Astrocyte of the cerebellum (primary cell): ENCODE data around the gene PIK3R2.

ENCODE experiments used
- DNase-seq: peaks from one replicate; pipeline ENCODE4 v3.0.0-alpha.2; 2011; ENCODE audit warnings: low read depth
- H3K4me3 ChIP-seq: 2 replicates; pipeline ENCODE4 v1.5.1; 2011; ENCODE audit warnings: mild to moderate bottlenecking, low read depth, low read length, moderate library complexity
- in situ Hi-C: cut with HindIII; loops from 2 replicates; pipeline ENCODE4 v1.10.0; 2017; ENCODE audit warnings: low sequenced_read_pairs
- TF ChIP-seq, protein P1 (sequence below): IDR thresholded peaks from 2 replicates; pipeline ENCODE4 v1.5.1; 2012; ENCODE audit warnings: low read length, low read depth, moderate library complexity, mild to moderate bottlenecking; ENCODE audit errors: missing control alignments

The PIK3R2 gene

DNA sequence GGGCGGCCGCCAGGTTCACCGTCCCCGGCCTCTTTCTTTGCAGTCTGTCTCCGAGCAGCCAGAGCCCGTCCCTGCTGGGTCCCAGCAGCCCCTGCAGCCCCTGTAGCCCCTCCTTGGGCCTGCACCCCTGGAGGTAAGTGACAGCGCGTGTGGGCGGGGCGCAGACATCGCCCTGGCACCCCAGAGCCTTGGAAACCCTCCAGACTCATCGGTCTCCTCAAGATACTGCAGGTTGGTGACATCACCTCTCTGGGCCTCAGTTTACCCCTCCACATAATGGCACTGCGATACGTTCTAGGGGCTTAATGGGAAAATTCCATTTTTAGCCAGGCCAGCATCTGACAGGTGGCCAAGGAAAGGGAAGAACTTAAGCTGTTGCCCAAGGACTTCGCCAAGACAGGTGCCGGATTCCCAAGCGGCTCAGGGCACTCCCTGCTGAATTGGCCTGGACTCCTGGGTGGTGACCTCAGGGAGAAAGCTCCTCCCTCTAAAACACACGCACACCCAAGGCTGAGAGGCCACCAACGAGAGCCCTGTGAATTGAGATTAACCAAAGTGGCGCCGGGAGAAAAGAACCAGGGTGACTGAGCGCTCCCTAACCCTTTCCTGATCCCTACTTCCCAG lies 42.2 kb upstream of the PIK3R2 start:
- no peak for DNase-seq
- in situ Hi-C loops: no loop called here
- TF ChIP-seq, protein P1, sequence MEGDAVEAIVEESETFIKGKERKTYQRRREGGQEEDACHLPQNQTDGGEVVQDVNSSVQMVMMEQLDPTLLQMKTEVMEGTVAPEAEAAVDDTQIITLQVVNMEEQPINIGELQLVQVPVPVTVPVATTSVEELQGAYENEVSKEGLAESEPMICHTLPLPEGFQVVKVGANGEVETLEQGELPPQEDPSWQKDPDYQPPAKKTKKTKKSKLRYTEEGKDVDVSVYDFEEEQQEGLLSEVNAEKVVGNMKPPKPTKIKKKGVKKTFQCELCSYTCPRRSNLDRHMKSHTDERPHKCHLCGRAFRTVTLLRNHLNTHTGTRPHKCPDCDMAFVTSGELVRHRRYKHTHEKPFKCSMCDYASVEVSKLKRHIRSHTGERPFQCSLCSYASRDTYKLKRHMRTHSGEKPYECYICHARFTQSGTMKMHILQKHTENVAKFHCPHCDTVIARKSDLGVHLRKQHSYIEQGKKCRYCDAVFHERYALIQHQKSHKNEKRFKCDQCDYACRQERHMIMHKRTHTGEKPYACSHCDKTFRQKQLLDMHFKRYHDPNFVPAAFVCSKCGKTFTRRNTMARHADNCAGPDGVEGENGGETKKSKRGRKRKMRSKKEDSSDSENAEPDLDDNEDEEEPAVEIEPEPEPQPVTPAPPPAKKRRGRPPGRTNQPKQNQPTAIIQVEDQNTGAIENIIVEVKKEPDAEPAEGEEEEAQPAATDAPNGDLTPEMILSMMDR: no peak
- peak overlapping the region; percentile 57 for H3K4me3 ChIP-seq

DNA sequence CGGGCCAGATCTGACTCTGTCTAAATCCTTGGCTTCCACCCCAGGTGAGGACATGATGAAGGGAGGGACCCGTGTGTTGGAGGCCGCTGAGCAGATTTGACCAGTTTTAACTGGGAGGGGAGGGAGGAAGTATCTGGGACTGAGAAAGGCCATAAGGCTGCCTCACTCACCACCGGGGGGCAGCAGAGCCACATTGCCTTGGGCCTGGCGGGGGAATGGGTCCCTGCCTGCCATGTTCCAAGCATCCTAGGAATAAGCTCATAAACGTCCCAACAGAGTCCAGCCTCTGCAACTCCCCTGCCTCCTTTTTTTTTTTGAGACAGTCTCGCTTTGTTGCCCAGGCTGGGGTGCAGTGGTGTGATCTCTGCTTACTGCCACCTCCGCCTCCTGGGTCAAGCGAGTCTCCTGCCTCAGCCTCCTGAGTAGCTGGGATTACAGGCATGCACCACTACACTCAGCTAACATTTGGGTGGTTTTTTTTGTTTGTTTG lies 39.9 kb upstream of the PIK3R2 start:
- in situ Hi-C loops: no loop called here
- H3K4me3 ChIP-seq: no peak overlapping the region
- DNase-seq: peak; percentile 59
- TF ChIP-seq, protein P1: peak; percentile 97

DNA sequence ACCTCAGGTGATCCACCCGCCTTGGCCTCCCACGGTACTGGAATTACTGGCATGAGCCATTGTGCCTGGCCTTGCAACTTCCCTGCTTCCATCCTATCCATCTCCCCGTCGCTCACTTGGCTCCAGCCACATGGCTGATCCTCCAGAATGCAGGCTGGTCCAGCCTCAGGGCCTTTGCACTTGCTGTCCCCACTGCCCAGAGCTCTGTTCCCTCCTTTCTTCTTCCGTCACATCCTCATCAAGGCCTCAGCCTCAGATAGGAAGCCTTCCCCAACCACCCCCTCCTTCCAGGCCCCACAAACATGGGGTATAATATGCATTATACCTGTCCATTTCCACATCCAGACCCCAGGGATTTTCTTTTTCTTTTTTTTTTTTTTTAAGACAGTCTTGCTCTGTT lies 39.1 kb upstream of the PIK3R2 start:
- TF ChIP-seq, protein P1: no peak
- DNase-seq: no peak
- H3K4me3 ChIP-seq: no peak overlapping the region
- in situ Hi-C loops: no loop called here

DNA sequence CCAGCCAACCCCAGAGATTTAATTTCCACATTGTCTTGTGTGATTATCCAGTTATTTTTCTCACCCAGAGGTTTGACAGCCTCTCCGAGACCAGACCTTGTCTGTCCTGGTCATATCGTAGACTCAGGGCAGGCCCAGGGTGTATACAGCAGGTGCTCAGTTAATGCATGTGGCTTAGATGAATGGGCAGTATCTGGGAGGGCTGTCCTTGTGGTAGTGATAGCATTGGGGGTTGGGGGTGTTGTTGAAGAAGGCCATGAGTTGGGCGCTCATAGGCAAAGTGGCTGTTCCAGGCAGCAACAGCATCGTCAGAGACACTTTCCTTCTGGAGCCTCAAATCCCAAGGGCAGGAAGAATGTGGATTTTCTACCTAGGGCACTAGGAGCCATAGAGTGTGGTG lies 38.5 kb upstream of the PIK3R2 start:
- in situ Hi-C loops: no loop called here
- TF ChIP-seq, protein P1: no peak
- H3K4me3 ChIP-seq: no peak overlapping the region
- DNase-seq: no peak

DNA sequence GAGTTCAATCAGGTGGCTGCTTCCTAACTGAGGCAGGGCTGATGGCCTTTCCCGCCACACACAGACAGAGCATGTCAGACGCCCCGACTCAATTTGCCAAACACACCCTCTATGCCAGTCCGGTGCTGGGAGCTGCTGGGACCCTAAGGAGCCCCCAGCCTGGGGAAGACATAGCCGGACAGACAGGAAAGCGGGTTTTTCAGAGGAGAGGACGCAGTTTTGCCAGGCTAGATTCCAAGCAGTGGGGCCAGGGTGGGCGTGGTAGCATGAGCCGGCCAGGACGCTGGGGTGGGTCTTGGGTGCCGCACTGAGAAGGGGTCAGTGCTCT lies 35.6 kb upstream of the PIK3R2 start:
- in situ Hi-C loops: no loop called here
- TF ChIP-seq, protein P1: no peak

DNA sequence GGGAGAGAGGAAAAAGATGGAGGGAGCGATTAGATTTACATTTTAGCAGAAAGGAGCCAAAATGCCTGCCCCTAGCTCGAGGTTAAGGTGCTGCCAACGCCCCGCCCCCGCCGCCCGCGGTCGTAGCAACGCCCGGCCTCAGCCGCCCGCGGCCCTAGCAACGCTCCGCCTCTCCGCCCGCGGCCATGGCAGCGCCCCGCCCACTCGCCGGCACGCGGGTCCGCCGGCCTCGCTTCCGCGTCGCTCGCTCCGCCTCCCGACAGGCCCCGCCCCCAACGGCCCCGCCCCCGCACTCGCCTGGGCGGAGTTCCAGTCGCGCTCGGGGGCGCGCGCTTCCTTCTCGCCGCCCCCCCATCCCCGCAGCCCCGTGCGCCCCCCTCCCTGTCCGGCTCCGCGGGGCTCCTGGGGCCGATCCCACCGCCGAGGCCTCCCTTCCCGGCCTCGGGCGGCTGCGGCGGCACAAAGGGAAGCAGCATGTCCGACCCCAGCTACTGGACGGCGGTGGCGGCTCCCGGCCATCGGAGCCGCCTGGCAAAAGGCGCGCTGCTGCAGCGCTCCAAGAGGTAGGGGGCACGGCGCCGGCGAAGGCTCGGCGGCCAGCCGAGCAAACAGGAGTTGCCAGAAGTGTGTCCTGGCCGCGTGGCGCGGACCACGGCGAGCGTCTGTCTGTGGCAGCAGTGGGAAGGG lies 35.1 kb upstream of the PIK3R2 start:
- in situ Hi-C loops: no loop called here
- TF ChIP-seq, protein P1: no peak
- H3K4me3 ChIP-seq: peak overlapping the region; percentile 59
- peak; percentile 39 for DNase-seq

More for the DNA sequence above, 35.6 kb upstream of the PIK3R2 start:
- peak overlapping the region; percentile 35 for H3K4me3 ChIP-seq
- DNase-seq: no peak
